NCI-H2196 treated with DMSO at 0.1 percent for 48 hours (cell line): ENCODE measurements around the gene LIN9.

ENCODE experiments used
- DNase-seq: peaks from one replicate; lab custom pipeline; 2025; ENCODE audit not compliant: unreplicated experiment; lab: John Stamatoyannopoulos, UW

LIN9 gene

DNA sequence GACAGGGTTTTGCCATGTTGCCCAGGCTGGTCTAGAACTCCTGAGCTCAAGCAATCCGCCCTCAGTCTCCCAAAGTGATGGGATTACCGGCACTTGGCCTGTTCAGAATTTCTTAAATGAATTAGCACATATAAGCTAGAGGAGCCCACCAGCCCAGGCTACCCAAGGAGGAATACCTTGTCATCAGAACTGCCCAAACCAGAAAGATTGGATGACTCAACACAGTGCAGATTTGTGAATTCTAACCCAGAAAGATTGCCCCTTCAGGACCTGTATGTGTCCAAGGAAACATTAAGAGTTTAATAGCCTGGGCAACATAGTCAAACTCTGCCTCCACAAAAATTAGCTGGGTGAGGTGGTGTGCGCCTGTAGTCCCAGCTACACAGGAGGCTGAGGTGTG lies 14.0 kb upstream of the LIN9 start:
- DNase-seq = no peak

DNA sequence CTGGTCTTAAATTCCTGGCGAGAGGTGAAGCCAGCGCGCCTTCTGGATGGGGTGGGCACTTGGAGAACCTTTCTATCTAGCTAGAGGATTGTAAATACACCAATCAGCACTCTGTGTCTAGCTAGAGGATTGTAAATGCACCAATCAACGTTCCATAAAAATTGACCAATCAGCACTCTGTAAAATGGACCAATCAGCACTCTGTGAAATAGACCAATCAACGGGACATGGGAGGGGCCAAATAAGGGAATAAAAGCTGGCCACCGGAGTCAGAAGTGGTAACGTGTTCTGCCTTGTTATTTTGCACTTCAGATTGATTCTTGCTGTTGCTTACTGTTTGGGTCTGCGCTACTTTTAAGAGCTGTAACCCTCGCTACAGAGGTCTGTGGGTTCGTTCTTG lies 12.0 kb upstream of the LIN9 start:
- no peak for DNase-seq

DNA sequence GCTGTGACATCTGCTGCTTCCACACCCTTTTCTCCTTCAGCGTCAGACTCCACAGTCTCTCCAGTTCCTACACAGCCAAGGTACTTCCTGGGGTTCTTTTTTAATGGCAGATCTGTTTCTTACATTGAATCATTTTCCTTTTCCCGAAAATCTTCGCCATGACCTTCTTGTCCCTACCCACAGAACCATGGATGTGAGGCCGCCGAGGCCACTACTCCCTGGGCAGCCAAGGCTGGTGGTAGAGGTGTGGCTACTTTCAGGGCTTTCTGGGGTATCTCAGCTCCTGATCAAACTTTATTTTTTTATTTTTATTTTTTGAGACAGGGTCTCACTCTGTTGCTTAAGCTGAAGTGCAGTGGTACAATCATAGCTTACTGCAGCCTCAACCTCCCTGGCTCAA lies 9.5 kb upstream of the LIN9 start:
- no peak for DNase-seq

DNA sequence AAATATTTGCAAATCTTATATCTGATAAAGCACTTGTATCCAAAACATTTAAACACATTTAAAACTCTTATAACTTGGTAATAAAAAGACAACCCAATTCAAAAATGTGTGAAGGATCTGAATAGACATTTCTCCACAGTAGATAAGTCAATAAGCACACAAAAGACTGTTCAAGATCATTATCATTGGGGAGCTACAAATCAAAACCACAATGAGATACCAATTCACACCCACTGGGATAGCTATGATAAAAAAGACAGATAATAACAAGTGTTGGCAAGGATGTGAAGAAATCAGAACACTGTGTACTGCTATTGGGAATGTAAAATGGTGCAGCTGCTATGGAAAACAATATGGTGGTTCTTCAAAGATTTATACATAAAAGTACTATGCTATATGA lies 5.1 kb upstream of the LIN9 start:
- DNase-seq = no peak

DNA sequence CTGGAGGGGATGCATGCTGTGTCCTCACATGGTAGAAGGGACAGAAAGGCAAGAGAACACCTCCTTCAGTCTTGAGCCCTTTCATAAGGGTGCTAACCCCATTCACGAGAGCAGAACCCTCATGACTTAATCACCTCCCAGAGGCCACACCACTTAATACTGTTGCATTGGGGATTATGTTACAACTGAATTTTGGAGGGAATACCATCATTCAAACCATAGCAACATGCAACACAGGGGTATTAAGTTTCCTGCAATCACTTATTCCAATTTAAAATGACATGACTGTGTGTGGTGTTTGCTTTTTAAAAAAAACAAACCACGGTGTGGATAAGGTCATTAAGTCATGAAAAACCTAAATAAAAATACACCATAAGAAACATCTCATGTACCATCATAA lies 3.1 kb upstream of the LIN9 start:
- DNase-seq = no peak

DNA sequence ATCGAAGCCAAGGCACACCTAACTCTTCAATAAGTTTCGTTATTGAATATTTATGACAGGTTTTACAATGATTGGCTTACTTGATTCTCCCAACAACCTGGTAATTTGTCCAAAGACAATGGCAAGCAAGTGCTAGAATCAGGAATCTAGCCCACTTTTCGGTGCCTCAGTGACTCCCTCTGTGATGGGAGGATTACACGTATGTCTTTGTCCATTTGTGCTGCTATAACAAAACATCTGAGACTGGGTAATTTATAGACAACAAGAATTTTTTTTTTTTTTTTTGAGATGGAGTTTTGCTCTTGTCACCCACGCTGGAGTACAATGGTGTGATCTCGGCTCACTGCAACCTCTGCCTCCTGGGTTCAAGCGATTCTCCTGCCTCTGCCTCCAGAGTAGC lies 2.4 kb upstream of the LIN9 start:
- DNase-seq = no peak

DNA sequence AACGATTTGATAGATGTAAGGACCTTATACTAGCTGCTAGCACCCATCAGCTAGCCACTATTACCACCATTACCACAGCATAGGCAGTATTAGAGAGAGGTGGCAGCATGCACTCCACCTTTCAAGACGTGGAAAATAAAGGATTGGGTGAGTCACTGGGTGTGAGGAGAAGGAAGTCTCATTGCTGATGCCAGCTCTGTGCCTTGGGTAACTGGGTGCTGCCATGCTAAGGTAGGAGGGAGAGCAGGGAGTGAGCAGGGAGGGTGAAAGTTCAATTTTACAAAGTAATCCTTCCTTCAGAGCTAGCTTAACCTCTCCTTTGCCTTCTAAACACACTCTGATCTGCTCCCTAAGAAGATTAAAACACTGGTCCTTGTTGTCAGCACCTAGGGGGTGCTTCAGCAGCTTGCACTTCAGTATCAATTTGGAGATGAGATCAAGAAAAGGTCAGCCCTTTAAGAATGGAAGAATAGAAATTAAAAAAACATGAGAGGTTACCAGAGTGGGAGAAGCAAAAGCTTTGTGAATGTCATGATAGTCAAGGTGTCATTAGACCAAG lies 1.8 kb upstream of the LIN9 start:
- DNase-seq = no peak

DNA sequence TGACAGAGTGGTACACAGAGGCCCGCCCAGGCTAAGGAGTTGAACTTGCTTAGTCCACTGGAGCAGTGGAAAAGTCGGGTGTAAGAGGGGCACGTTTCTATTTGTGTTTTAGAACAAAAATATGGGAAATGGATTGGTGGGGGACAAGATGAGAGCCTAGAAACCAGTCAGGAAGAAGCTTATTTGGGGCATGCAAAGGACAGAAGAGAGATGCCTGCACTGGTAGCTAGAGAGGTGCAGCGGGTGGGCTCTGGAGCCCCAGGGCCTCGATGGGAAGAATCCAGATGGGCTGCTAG lies 1.2 kb upstream of the LIN9 start:
- DNase-seq = no peak

DNA sequence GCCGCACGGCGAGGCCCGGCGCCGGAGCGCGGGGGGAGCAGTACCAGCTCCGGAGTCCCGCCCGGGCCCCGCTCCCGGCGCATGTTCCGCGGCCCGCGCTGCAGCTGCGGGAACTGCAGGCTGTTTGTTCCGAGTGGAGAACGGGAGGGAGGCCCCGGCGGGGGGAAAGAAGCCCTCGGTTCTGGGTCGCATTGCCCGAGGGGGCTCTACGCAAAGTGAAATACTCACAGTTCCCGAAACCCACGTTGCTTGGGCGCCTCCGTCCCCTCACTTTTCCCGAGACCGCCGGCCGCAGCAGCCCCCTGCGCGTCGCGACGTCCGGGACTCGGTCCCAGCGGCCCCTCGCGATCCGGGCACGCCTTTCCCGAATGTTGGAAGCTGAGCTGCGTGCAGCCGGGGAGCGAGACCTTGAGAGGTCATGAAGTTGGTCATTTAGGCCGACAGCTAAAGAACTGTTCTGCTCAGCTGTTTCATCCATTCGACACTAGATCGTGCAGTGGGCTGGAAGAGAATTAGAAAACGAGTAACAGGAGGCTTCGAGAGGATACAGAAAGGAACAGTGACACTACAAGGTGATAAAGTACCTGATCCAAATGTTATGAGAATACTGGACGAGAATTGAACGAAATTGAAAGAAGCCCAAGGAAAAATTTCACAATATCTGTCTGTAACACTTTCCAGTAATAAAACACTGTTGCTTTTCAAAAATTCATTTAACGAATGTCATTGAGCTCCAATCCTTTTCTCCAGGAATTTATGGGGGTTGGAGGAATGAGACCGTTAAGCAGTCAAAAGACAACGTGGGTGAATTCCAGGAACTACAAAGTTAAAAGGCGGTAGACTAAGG lies 657 bp upstream of the LIN9 start:
- DNase-seq = no peak

DNA sequence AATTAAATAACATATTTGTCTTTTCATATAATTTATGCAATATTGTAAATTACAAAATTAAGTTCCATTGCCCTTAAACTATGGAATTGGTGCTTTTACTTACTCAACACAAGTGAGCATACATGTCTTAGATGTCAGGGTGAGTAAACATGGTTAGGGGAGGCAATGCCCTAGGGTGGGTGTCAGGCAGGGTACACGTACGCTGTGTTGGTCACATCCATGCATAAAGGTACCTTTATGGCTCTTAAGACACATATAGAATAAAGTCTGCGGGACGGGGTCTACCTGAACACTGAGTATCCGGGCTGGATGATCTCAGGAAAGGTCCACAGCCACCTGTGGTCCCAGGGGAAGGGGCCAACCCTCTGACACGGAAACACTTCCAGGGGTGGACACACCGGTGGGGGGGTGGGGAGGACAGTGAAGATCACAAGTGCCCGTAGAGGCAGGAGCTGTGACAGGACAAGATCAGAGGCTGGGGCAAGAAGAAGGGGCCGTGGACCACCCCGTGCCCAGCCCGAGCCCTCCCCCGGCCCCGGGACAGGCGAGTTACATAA lies 720 bp downstream of the LIN9 start:
- no peak for DNase-seq

DNA sequence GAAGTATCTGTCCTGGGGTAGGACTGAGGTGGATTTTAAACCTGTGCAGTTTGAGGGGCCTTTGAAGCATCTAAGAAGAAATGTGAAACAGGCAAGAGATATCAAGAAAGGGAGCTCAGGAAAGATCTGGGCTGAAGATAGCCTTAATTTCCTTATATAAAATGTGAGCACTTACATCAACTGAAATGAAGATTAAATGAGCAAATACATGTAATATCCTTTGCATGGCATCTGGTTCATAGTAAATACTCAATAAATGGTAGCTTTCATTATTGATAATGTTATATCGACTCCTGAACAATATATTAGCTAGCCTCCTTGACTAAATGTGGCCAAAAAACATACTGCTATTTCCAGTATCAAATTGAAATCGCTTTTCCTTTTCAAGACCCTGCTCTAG lies 2.5 kb downstream of the LIN9 start:
- no peak for DNase-seq

DNA sequence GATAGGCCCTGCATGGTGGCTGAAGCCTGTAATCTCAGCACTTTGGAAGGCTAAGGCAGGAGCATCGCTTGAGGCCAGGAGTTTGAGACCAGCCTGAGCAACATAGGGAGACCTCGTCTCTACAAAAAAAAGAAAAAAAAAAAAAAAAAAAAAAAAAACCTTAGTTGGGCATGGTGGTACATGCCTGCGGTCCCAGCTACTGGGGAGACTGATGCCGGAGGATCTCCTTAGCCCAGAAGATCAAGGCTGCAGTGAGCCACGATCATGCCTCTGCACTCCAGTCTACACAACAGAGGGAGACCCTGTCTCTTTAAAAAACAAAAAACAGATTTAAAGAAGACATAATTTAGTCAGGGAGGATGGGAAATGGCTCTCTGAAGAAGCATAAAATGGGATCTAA lies 3.8 kb downstream of the LIN9 start:
- no peak for DNase-seq

DNA sequence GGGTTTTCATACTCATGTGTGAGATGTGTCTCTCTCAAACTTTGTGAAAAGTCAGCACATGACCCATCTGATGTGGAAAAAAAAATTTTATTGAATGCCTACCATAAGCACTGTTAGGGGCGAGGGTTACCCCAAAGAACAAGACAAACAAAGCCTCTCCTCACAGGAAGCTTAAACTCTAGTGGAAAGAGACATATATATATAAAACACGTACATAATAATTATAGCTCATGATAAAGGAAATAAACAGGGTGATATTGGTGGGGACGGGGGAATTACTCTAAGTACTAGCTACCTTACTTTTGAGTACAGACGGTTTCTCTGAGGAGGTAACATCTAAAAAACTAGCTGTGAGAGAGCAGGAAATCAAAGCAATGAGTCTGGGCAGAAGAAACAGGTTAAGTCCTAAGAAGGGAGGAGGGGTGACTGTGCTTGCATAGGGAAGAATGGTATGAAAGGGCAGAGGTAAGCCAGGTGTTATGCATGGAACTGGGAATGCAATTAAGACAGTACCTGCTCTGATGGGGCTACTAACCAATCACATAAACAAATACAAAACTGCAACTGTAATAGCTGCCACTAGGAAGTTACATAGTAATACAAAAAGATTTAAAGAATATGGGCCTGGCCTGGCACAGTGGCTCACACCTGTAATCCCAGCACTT lies 4.5 kb downstream of the LIN9 start:
- DNase-seq = no peak

DNA sequence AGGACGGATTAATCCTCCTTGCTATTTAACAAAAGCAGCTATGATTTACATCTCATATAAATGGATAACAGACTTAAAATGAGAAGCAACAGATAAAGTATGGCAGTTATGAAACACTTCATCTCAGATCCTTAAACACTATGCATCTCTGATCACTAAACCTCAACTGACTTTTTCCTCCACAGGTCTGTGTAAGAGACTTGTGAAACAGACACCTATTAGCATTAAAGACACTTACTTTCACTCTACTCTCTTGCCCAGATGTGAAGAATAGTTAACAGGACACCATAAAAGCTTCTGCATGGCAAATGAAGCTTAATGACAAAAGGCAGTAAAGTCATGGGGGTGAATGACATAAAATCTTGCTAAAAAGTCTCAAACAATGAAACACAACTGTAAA lies 6.2 kb downstream of the LIN9 start:
- no peak for DNase-seq

DNA sequence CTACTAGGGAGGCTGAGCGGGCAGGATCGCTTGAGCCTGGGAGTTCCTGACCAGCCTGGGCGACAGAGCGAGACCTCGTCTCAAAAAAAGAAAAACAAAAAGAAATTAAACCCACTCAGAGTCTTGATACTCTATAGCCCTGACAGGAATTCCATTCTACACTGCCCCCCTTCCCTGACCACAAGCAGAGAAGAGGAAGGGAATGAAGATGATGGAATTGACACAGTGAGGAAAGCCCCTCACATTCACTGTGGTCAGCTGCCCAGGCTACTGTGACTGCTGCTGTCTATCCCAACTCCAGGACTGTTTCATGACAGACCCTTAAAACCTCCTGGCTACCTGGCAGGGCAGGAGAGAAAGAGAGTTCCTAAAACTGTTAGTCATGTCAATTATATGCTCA lies 12.1 kb downstream of the LIN9 start:
- DNase-seq = no peak

DNA sequence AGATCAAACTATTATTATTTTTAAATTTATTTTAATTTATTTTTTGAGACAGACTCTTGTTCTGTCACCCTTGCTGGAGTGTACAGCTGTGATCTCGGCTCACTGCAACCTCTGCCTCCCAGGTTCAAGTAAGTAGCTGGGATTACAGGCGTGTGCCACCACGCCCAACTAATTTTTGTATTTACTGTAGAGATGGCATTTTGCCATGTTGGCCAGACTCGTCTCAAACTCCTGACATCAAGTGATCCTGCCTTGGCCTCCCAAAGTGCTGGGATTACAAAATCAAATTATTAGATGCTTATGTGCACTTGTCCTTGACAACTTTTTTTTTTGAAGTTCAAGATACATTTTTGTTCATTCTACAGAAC lies 15.4 kb downstream of the LIN9 start:
- no peak for DNase-seq

DNA sequence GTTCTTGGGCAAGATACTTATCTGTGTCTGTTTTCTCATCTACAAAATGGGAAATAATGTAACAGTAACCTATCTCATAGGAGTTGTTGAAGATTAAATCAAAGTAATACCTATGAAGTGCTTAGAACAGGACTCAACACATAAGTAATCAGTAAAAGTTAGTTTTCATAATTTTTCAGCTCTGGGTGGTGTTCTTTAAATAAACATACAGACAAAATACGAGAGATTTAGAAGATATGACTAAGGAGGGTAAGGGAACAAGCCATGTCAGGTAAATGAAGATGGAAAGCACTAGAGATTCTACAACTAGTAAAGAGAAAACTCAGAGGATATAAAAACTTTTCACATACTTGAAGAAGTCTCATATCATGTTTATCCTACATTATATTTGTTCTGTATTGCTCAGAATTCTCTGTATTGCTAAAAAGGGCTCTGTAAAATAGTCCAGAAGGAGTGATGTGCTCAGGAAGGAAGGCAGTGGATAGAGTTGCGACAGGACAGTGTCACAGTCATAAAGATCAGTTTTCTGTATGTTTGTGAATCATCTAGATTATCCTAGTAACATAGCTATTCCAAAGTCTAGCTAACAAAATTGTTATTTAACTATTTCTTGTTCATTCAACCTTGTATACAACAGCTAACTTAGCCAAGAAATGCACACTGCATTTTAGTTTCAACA lies 16.0 kb downstream of the LIN9 start:
- no peak for DNase-seq

DNA sequence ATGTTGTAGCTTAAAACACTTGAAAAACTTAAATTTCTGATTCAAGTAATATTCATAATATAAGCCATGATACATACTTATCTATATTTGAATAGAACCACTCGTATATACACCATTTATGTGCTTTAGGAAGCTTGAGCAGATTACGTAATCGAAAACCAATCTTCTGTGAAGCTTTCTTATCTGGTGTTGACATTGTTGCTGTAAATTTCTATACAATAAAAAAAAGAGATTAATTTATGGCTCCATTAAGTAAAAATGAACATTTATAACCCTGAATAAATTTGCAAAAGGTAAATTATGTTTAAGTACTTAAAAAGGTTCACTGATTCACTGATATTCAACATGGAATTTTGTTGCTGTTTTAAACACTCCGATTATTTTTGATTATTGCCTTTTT lies 21.4 kb downstream of the LIN9 start:
- DNase-seq = no peak

DNA sequence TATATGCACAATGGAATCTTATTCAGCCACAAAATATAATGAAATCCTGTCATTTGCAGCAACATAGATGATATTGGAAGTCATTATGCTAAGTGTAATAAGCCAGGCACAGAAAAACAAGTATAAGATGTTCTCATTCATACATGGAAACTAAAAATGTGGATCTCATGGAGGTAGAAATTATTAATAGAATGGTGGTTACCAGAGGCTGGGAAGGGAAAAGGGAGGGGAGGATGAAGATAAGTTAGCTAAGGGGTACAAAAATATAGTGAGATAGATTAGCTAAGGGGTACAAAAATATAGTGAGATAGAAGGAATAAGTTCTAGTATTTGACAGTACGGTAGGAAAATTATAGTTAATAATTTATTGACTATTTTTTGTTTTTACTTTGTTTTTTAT lies 27.9 kb downstream of the LIN9 start:
- no peak for DNase-seq

DNA sequence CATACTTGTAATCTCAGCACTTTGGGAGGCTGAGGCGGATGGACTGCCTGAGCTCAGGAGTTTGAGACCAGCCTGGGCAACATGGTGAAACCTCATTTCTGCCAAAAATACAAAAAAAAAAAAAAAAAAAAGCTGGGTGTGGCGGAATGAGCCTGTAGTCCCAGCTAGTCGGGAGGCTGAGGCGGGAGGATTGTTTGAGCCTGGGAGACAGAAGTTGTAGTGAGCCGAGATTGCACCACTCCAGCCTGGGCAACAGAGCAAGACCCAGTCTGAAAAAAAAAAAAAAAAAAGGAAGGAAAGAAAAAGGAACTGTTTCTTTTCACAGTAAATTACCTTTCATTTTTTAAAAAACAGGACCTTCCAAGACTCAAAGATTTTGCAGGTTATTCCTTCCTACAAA lies 29.5 kb downstream of the LIN9 start:
- no peak for DNase-seq

DNA sequence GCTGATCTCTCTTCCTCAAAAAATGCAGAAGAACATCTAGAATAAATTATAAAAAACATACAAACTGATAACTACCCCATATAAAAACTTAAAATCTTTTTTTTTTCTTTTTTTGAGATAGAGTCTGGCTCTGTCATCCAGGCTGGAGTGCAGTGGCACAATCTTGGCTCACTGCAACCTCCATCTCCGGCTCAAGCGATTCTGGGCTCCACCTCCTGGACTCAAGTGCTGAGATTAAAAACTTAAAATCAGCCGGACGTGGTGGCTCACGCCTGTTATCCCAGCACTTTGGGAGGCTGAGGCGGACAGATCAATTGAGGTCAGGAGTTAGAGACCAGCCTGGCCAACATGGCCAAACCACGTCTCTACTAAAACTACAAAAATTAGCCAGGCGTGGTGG lies 31.1 kb downstream of the LIN9 start:
- no peak for DNase-seq

DNA sequence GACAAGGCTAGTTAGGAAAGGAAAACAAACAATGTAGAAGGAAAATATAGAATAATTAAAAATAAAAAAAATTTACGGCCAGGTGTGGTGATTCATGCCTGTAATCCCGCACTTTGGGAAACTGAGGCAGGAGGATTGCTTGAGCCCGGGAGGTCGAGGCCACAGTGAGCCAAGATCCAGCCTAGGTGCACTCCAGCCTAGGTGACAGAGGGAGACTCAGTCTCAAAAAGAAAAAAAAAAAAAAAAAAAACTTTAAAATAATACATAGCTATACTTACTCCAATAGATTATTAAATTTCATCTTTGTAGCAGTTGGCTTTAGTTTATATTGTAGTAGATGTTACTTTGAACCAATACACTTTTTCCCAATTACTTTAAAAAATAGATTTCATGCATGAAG lies 32.0 kb downstream of the LIN9 start:
- DNase-seq = no peak
